Limb (tissue), 2 donors: ENCODE measurements around the gene TSPAN9.

ENCODE experiments used
- DNase-seq, 2 donors: peaks; one replicate each; pipeline ENCODE4 v3.0.0-alpha.2; 2016; ENCODE audit errors: extremely low spot score in 2 of 2

The TSPAN9 gene

GRCh38 chr12:3186546-3187215 is 109.5 kb downstream of the TSPAN9 start:
- DNase-seq, result no peak

- DNase-seq, result no peak
Observed at GRCh38 chr12:3187846-3188770, 110.9 kb downstream of the TSPAN9 start.

- no peak for DNase-seq
Observed at GRCh38 chr12:3189282-3189681, 112.1 kb downstream of the TSPAN9 start.

GRCh38 chr12:3190101-3190500 is 112.9 kb downstream of the TSPAN9 start:
- DNase-seq, result no peak

GRCh38 chr12:3191450-3191849 is 114.3 kb downstream of the TSPAN9 start:
- DNase-seq, result no peak

GRCh38 chr12:3192221-3192620 is 115.0 kb downstream of the TSPAN9 start:
- no peak for DNase-seq

- no peak for DNase-seq
Observed at GRCh38 chr12:3193131-3193530, 116.0 kb downstream of the TSPAN9 start.

- no peak for DNase-seq
Observed at GRCh38 chr12:3193755-3194154, 116.6 kb downstream of the TSPAN9 start.

- no peak for DNase-seq
Observed at GRCh38 chr12:3195337-3195736, 118.2 kb downstream of the TSPAN9 start.

- DNase-seq, result no peak
Observed at GRCh38 chr12:3195859-3196483, 118.8 kb downstream of the TSPAN9 start.

GRCh38 chr12:3196488-3196887 is 119.3 kb downstream of the TSPAN9 start:
- no peak for DNase-seq

GRCh38 chr12:3197131-3197818 is 120.1 kb downstream of the TSPAN9 start:
- no peak for DNase-seq

- peak in 1 of 2 donors; percentile 75 for DNase-seq
Observed at GRCh38 chr12:3199551-3200031, 122.4 kb downstream of the TSPAN9 start.

GRCh38 chr12:3200032-3200617 is 122.9 kb downstream of the TSPAN9 start:
- DNase-seq, result peak; percentile 73 to 89

GRCh38 chr12:3200814-3201233 is 123.6 kb downstream of the TSPAN9 start:
- no peak for DNase-seq

- no peak for DNase-seq
Observed at GRCh38 chr12:3201339-3202051, 124.3 kb downstream of the TSPAN9 start.

- DNase-seq, result no peak
Observed at GRCh38 chr12:3202096-3202495, 124.9 kb downstream of the TSPAN9 start.

GRCh38 chr12:3202734-3203446 is 125.7 kb downstream of the TSPAN9 start:
- DNase-seq, result peak in 1 of 2 donors; percentile 88

GRCh38 chr12:3203713-3204112 is 126.5 kb downstream of the TSPAN9 start:
- no peak for DNase-seq

GRCh38 chr12:3204143-3204542 is 127.0 kb downstream of the TSPAN9 start:
- no peak for DNase-seq
